HG03469 (cell line): Measurements from ENCODE around the gene TMEM132D.

ENCODE experiments used
- ATAC-seq: cut with Tn5 transposase; IDR thresholded peaks from one replicate; pipeline ENCODE4 v1.9.1; 2021; ENCODE audit warnings: mild to moderate bottlenecking, moderate library complexity, moderate number of reproducible peaks; ENCODE audit not compliant: unreplicated experiment

TMEM132D gene

GRCh38 chr12:129873833-129874208 lies 30.0 kb downstream of the TMEM132D start:
- no peak for ATAC-seq

- no peak for ATAC-seq
Measured at GRCh38 chr12:129873111-129873832, 30.6 kb downstream of the TMEM132D start.

- no peak for ATAC-seq
Measured at GRCh38 chr12:129871991-129872972, 31.5 kb downstream of the TMEM132D start.

GRCh38 chr12:129870796-129871195 lies 33.0 kb downstream of the TMEM132D start:
- ATAC-seq: no peak

- ATAC-seq: no peak
Measured at GRCh38 chr12:129870136-129870535, 33.7 kb downstream of the TMEM132D start.

GRCh38 chr12:129868575-129868974 lies 35.2 kb downstream of the TMEM132D start:
- ATAC-seq: no peak

- no peak for ATAC-seq
Measured at GRCh38 chr12:129863938-129864337, 39.9 kb downstream of the TMEM132D start.

GRCh38 chr12:129862561-129863175 lies 41.2 kb downstream of the TMEM132D start:
- no peak for ATAC-seq

- no peak for ATAC-seq
Measured at GRCh38 chr12:129861951-129862350, 41.9 kb downstream of the TMEM132D start.

GRCh38 chr12:129854591-129854990 lies 49.2 kb downstream of the TMEM132D start:
- no peak for ATAC-seq

GRCh38 chr12:129851296-129851695 lies 52.5 kb downstream of the TMEM132D start:
- no peak for ATAC-seq

GRCh38 chr12:129848876-129849275 lies 54.9 kb downstream of the TMEM132D start:
- no peak for ATAC-seq

- no peak for ATAC-seq
Measured at GRCh38 chr12:129847063-129847462, 56.8 kb downstream of the TMEM132D start.

- ATAC-seq: no peak
Measured at GRCh38 chr12:129844662-129845220, 59.1 kb downstream of the TMEM132D start.

GRCh38 chr12:129841251-129841650 lies 62.6 kb downstream of the TMEM132D start:
- no peak for ATAC-seq

- no peak for ATAC-seq
Measured at GRCh38 chr12:129840145-129840884, 63.5 kb downstream of the TMEM132D start.

GRCh38 chr12:129839679-129840078 lies 64.1 kb downstream of the TMEM132D start:
- ATAC-seq: no peak

- no peak for ATAC-seq
Measured at GRCh38 chr12:129831294-129831693, 72.5 kb downstream of the TMEM132D start.

GRCh38 chr12:129830796-129831195 lies 73.0 kb downstream of the TMEM132D start:
- no peak for ATAC-seq

- no peak for ATAC-seq
Measured at GRCh38 chr12:129827866-129828384, 75.9 kb downstream of the TMEM132D start.
